ENCODE measurements around the gene BACE2. TPM values are rescaled to one million over a fixed set of nuclear protein-coding genes. Genes with fewer than 3 reads are reported as not detected.

BACE2 gene
- total RNA-seq, 1 donor from 2014 or later = 20.9 TPM

- ATAC-seq (no peak), DNase-seq (no peak)
- Histone ChIP-seq H3K4me1 (peaks cover 3% of the 10 kb centered on the region), H3K36me3 (peaks cover 3% of the 10 kb centered on the region), H3K27me3 (no peaks in the 10 kb centered on the region), H3K27ac (no peak overlapping the region), H3K4me3 (no peak overlapping the region), H3K9me3 (no peaks in the 10 kb centered on the region)
- intact Hi-C loops (cut with DNase I) = no loop called here
- TF ChIP-seq CTCF (IDR thresholded peaks at IDR 0.05) = no peak
These were observed 78.8 kb downstream of the BACE2 start for GRCh38 chr21:41246808-41247207.

- Histone ChIP-seq H3K9me3 (no peaks in the 10 kb centered on the region), H3K27me3 (no peaks in the 10 kb centered on the region), H3K4me3 (no peak overlapping the region), H3K4me1 (peaks cover 3% of the 10 kb centered on the region), H3K36me3 (peaks cover 3% of the 10 kb centered on the region), H3K27ac (no peak overlapping the region)
- intact Hi-C loops (cut with DNase I) = no loop called here
- ATAC-seq (peak; percentile 56), DNase-seq (no peak)
- no peak for TF ChIP-seq CTCF (IDR thresholded peaks at IDR 0.05)
These were observed 79.9 kb downstream of the BACE2 start for GRCh38 chr21:41247561-41248545.

- peaks cover 3% of the 10 kb centered on the region for H3K4me1 ChIP-seq
- H3K36me3 ChIP-seq = peaks cover 3% of the 10 kb centered on the region
- no peak overlapping the region for H3K4me3 ChIP-seq
- intact Hi-C loops (cut with DNase I) = no loop called here
- H3K9me3 ChIP-seq = no peaks in the 10 kb centered on the region
- H3K27ac ChIP-seq = no peak overlapping the region
- H3K27me3 ChIP-seq = no peaks in the 10 kb centered on the region
- TF ChIP-seq CTCF (IDR thresholded peaks at IDR 0.05) = no peak
- DNase-seq = no peak
- ATAC-seq = no peak
These were observed 81.5 kb downstream of the BACE2 start for GRCh38 chr21:41249476-41249875.

- no peak for ATAC-seq
- Histone ChIP-seq H3K36me3 (peaks cover 3% of the 10 kb centered on the region), H3K27ac (no peak overlapping the region), H3K9me3 (no peaks in the 10 kb centered on the region), H3K4me3 (no peak overlapping the region), H3K4me1 (peaks cover 3% of the 10 kb centered on the region), H3K27me3 (no peaks in the 10 kb centered on the region)
- intact Hi-C loops (cut with DNase I) = no loop called here
- no peak for TF ChIP-seq CTCF (IDR thresholded peaks at IDR 0.05)
- no peak for DNase-seq
These were observed 82.6 kb downstream of the BACE2 start for GRCh38 chr21:41250519-41250918.

GRCh38 chr21:41251961-41252642 is 84.1 kb downstream of the BACE2 start:
- Histone ChIP-seq H3K27ac (no peak overlapping the region), H3K4me1 (peaks cover 3% of the 10 kb centered on the region), H3K36me3 (peaks cover 3% of the 10 kb centered on the region), H3K27me3 (no peaks in the 10 kb centered on the region), H3K9me3 (no peaks in the 10 kb centered on the region), H3K4me3 (no peak overlapping the region)
- intact Hi-C loops (cut with DNase I) = no loop called here
- no peak for DNase-seq
- no peak for ATAC-seq
- TF ChIP-seq CTCF (IDR thresholded peaks at IDR 0.05) = no peak
